ENCODE results near the gene NR6A1. TPM values are rescaled to one million over a fixed set of nuclear protein-coding genes. Genes with fewer than 3 reads are reported as not detected.

Gene NR6A1
- polyA plus RNA-seq, 1 donor from 2014 or later: 4.3 TPM

GRCh38 chr9:124708074-124708473 lies 63.0 kb downstream of the NR6A1 start:
- H3K4me2 ChIP-seq (ENCODE audit: low read length): no peak overlapping the region
- H3K27ac ChIP-seq (ENCODE audit: low read length): no peak overlapping the region
- H3K27me3 ChIP-seq (ENCODE audit: insufficient read depth, low read depth, low read length): no peaks in the 10 kb centered on the region
- H4K20me1 ChIP-seq (ENCODE audit: insufficient read depth): no peaks in the 10 kb centered on the region
- no peak overlapping the region for H2AFZ ChIP-seq (ENCODE audit: low read depth, low read length)
- H3F3A ChIP-seq (ENCODE audit: insufficient read depth, low read length, poor library complexity, severe bottlenecking): no peaks in the 10 kb centered on the region
- H3K36me3 ChIP-seq (ENCODE audit: insufficient read depth, low read length): peaks cover 4% of the 10 kb centered on the region
- H3K9me2 ChIP-seq (ENCODE audit: insufficient read depth, low read length): no peaks in the 10 kb centered on the region
- no peak overlapping the region for H3K9ac ChIP-seq (ENCODE audit: low read length)
- no peaks in the 10 kb centered on the region for H3K79me2 ChIP-seq (replicated peaks; ENCODE audit: insufficient read depth, low read length)
- H3K4me3 ChIP-seq (ENCODE audit: low read length): no peak overlapping the region
- no peak for TF ChIP-seq EZH2 (IDR thresholded peaks at IDR 0.05; ENCODE audit: borderline replicate concordance, insufficient read depth, low read length, poor library complexity, severe bottlenecking)
- no peak for TF ChIP-seq MXI1 (conservative IDR thresholded peaks at IDR 0.05; ENCODE audit: poor library complexity, severe bottlenecking)
- no peaks in the 10 kb centered on the region for H3K9me3 ChIP-seq (ENCODE audit: low read length)

GRCh38 chr9:124707666-124708065 lies 63.4 kb downstream of the NR6A1 start:
- H3K9me2 ChIP-seq (ENCODE audit: insufficient read depth, low read length): no peaks in the 10 kb centered on the region
- H3K79me2 ChIP-seq (replicated peaks; ENCODE audit: insufficient read depth, low read length): no peaks in the 10 kb centered on the region
- no peaks in the 10 kb centered on the region for H4K20me1 ChIP-seq (ENCODE audit: insufficient read depth)
- H3K9ac ChIP-seq (ENCODE audit: low read length): no peak overlapping the region
- no peak overlapping the region for H3K4me2 ChIP-seq (ENCODE audit: low read length)
- peaks cover 1% of the 10 kb centered on the region for H3K9me3 ChIP-seq (ENCODE audit: low read length)
- no peaks in the 10 kb centered on the region for H3F3A ChIP-seq (ENCODE audit: insufficient read depth, low read length, poor library complexity, severe bottlenecking)
- no peak overlapping the region for H3K27ac ChIP-seq (ENCODE audit: low read length)
- no peaks in the 10 kb centered on the region for H3K27me3 ChIP-seq (ENCODE audit: insufficient read depth, low read depth, low read length)
- H3K4me3 ChIP-seq (ENCODE audit: low read length): no peak overlapping the region
- no peak overlapping the region for H2AFZ ChIP-seq (ENCODE audit: low read depth, low read length)
- peaks cover 4% of the 10 kb centered on the region for H3K36me3 ChIP-seq (ENCODE audit: insufficient read depth, low read length)
- no peak for TF ChIP-seq CTCF (IDR thresholded peaks at IDR 0.05; ENCODE audit: poor library complexity, severe bottlenecking)
- no peak for TF ChIP-seq EZH2 (IDR thresholded peaks at IDR 0.05; ENCODE audit: borderline replicate concordance, insufficient read depth, low read length, poor library complexity, severe bottlenecking)
- no peak for TF ChIP-seq RAD21 (conservative IDR thresholded peaks at IDR 0.05)
- TF ChIP-seq TAF1 (IDR thresholded peaks at IDR 0.05; ENCODE audit: low read depth): no peak
- TF ChIP-seq SMC3 (conservative IDR thresholded peaks at IDR 0.05; ENCODE audit: poor library complexity): no peak

- Histone ChIP-seq H3K27me3 (ENCODE audit: insufficient read depth, low read depth, low read length) (no peaks in the 10 kb centered on the region), H3K9ac (ENCODE audit: low read length) (no peak overlapping the region), H3K4me3 (ENCODE audit: low read length) (no peak overlapping the region), H3K4me2 (ENCODE audit: low read length) (no peak overlapping the region), H3F3A (ENCODE audit: insufficient read depth, low read length, poor library complexity, severe bottlenecking) (no peaks in the 10 kb centered on the region), H3K79me2 (replicated peaks; ENCODE audit: insufficient read depth, low read length) (no peaks in the 10 kb centered on the region), H3K9me3 (ENCODE audit: low read length) (peaks cover 5% of the 10 kb centered on the region), H3K36me3 (ENCODE audit: insufficient read depth, low read length) (peaks cover 11% of the 10 kb centered on the region), H4K20me1 (ENCODE audit: insufficient read depth) (no peaks in the 10 kb centered on the region), H2AFZ (ENCODE audit: low read depth, low read length) (no peak overlapping the region), H3K27ac (ENCODE audit: low read length) (no peak overlapping the region), H3K9me2 (ENCODE audit: insufficient read depth, low read length) (no peaks in the 10 kb centered on the region)
- TF ChIP-seq MXI1 (conservative IDR thresholded peaks at IDR 0.05; ENCODE audit: poor library complexity, severe bottlenecking): no peak
These were observed 64.4 kb downstream of the NR6A1 start for GRCh38 chr9:124706685-124707084.

- Histone ChIP-seq H3K4me2 (ENCODE audit: low read length) (no peak overlapping the region), H3F3A (ENCODE audit: insufficient read depth, low read length, poor library complexity, severe bottlenecking) (no peaks in the 10 kb centered on the region), H3K9ac (ENCODE audit: low read length) (no peak overlapping the region), H3K9me2 (ENCODE audit: insufficient read depth, low read length) (no peaks in the 10 kb centered on the region), H3K9me3 (ENCODE audit: low read length) (peaks cover 5% of the 10 kb centered on the region), H3K27ac (ENCODE audit: low read length) (no peak overlapping the region), H4K20me1 (ENCODE audit: insufficient read depth) (no peaks in the 10 kb centered on the region), H2AFZ (ENCODE audit: low read depth, low read length) (no peak overlapping the region), H3K27me3 (ENCODE audit: insufficient read depth, low read depth, low read length) (no peaks in the 10 kb centered on the region), H3K79me2 (replicated peaks; ENCODE audit: insufficient read depth, low read length) (peaks cover 7% of the 10 kb centered on the region), H3K36me3 (ENCODE audit: insufficient read depth, low read length) (peaks cover 16% of the 10 kb centered on the region), H3K4me3 (ENCODE audit: low read length) (no peak overlapping the region)
- TF ChIP-seq EP300 (conservative IDR thresholded peaks at IDR 0.05; ENCODE audit: poor library complexity, severe bottlenecking): no peak
- TF ChIP-seq CTCF (IDR thresholded peaks at IDR 0.05; ENCODE audit: poor library complexity, severe bottlenecking): no peak
These were observed 71.5 kb downstream of the NR6A1 start for GRCh38 chr9:124699575-124699974.
